H7 (cell line): ENCODE results near the gene EMILIN3. TPM values are rescaled to one million over a fixed set of nuclear protein-coding genes. Genes with fewer than 3 reads are reported as not detected.
"Not testable (repeated sequence)": the region's sequence is repeated elsewhere in the genome, so short reads cannot be mapped to it uniquely, and the experiment has no call there.

Source experiments
- DNase-seq: peaks from one replicate; pipeline ENCODE4 v3.0.0; 2012
- H3K27me3 ChIP-seq: 2 replicates; pipeline ENCODE4 v1.6.0; 2011; ENCODE audit warnings: mild to moderate bottlenecking, low read length; ENCODE audit not compliant: control insufficient read depth, insufficient read depth
- H3K36me3 ChIP-seq: replicated peaks from 2 replicates; pipeline ENCODE4 v1.5.1; 2011; ENCODE audit warnings: low read length; ENCODE audit not compliant: control insufficient read depth, insufficient read depth
- H3K4me3 ChIP-seq: 2 replicates; pipeline ENCODE4 v1.5.1; 2011; ENCODE audit warnings: low read depth, mild to moderate bottlenecking, control low read depth, low read length, moderate library complexity; ENCODE audit not compliant: insufficient read depth
- total RNA-seq: library from RNA; depleted of rRNA; stranded (reverse); fragments of >200 nt; shearing (Covaris generic); gene quantifications from 2 replicates; pipeline ENCODE4 v1.2.3, GENCODE V29; 2014; rRNA removed

EMILIN3 gene
- total RNA-seq, 1 experiment from 2014 or later = 6.2 TPM

DNA sequence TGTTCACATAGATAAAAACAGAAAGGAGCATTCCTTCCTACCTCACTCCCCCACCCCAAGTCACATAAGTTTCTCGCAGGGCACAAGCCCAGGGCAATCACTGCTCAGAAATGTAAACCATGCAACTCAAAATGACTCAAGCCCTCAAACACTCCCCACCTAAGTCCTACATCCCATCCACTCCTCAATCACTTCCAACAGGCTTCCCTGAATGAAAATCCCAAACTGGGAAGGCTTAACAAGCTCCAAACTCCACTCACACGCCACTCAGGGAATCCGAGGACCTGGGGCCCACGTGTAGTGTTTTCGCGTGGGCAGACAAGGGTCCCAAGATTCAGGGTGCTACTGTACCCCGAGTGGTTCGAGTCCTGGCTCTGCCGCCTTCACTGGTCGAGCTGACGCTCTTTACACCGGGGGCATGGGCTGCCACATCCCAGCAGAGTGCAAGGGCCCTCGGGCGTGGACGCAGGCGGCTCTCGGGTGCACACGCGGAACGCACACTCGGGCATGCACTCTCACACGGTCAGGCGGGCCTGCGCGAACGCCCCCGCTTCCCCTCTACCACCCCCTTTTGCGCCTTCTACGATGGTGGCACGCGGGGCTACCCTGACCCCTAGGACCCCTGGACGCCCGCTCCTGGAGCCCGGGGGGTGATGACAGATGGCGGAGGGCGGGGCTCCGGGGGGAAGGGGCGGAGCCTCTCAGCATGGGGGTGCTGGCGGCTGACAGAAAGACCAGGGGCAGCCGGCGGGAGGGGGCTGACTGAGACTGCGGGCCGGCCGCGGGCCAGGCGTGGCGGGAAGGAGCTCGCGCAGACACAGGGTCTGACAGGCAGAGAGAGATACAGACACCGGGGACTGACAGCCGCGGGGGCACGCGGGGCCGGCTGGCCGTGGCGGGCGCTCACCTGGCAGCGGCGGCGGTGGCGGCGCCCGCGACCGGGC lies 49.7 kb downstream of the EMILIN3 start:
- Histone ChIP-seq H3K4me3 (peak overlapping the region; percentile 80), H3K36me3 (no peaks in the 10 kb centered on the region)
- peak; percentile 95 for DNase-seq

DNA sequence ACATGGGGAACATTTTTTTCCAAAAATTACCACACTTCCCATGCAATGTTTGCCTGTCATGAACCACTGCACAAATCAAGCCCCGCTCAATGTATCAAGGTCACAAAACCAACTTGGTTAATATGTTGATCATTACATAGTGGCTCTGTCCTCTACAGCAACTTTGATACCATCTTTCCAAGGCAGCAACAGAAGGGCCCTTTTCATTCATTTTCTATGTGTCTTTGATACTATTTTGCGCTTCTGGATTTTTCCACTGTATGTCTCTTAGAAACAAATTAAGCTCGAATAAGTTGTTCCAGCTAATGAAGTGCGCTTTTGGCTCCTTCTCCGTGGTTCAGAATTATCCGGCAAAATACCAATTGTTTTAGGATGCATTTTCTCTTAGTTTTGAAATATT lies 50.6 kb downstream of the EMILIN3 start:
- Histone ChIP-seq H3K27me3 (peaks cover 4% of the 10 kb centered on the region), H3K4me3 (no peak overlapping the region), H3K36me3 (no peaks in the 10 kb centered on the region)
- DNase-seq = no peak

More for the DNA sequence above, 49.7 kb downstream of the EMILIN3 start:
- peaks cover 4% of the 10 kb centered on the region for H3K27me3 ChIP-seq

DNA sequence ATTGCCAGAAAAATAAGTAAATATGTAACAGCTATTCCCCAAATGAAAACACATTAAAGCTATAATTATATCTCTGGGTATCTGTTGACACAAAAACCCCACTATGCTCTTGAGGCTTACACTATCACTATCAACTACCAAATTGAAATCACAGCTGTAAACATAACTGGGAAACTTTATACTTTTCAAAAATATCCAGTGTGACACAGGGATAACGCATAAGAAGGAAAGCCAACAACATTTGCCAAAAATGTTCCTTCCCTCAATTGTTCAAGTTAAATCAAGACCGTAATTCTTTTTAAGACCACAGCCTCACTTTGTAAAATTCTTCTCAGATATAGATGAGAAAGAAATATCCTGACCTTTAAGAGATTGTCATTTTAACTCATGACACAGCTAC lies 52.2 kb downstream of the EMILIN3 start:
- Histone ChIP-seq H3K36me3 (no peaks in the 10 kb centered on the region), H3K4me3 (no peak overlapping the region), H3K27me3 (peaks cover 4% of the 10 kb centered on the region)
- DNase-seq = no peak

DNA sequence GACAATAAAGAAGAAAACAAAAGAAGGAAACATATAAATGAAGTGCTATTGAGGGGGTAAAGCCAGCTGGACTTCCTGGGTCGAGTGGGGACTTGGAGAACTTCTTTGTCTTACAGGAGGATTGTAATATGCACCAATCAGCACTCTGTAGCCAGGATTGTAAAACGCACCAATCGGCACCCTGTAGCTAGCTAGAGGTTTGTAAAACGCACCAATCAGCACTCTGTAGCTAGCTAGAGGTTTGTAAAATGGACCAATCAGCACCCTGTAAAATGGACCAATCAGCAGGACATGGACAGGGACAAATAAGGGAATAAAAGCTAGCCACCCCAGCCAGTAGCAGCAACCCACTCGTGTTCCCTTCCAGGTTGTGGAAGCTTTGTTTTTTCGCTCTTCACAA lies 54.6 kb downstream of the EMILIN3 start:
- H3K36me3 ChIP-seq, DNase-seq, H3K27me3 ChIP-seq, H3K4me3 ChIP-seq: not testable (repeated sequence)

Other genes with a start within 250 kb of the EMILIN3 start
- gene PLCG1, start 229.3 kb downstream of the EMILIN3 start, total RNA-seq = 132 and 194 TPM in 2 replicates
- gene ZHX3, start 49.1 kb downstream of the EMILIN3 start, total RNA-seq = 2.5 and 5.1 TPM in 2 replicates
- gene LPIN3, start 26.0 kb downstream of the EMILIN3 start, total RNA-seq = 4.5 and 6.7 TPM in 2 replicates